Measurements from ENCODE around the gene SPRN. TPM values are rescaled to one million over a fixed set of nuclear protein-coding genes. Genes with fewer than 3 reads are reported as not detected.

Gene SPRN
- total and polyA plus RNA-seq, 2 experiments from 2014 or later, result 0.31 TPM

DNA sequence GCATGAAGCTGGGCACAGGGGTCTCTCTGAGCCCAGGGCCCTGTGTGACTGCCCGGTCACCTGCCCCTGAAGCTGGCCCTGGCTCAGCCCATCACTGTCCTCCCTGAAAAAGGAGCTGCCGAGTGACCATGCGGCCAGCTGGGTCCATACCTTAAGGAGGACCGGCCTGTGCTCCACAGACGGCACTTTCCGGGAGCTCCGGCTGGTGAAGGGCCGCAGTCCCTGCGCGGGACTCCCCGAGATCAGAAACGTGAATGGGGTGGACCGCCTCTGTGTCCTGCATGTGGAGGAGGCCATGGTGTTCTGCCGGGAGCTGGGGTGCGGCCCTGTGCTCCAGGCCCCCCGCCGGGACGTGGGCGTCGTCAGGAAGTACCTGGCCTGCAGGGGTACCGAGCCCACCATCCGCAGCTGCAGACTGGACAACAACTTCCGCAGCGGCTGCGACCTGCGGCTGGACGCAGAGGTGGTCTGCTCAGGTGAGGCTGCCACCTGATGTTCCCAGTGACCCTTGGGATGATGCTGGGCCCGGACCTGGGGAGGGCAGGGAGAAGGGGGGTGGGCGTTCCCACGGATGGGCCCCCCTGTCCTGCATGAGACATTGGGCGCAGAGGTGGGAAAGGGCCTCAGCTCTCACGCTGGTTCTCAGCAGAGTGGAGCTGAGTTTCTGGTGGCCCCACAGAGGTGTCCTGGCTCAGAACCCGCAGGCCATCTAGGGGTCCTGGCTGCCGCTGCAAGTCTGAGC is 32.8 kb upstream of the SPRN start (continued):
- TF ChIP-seq, protein P1, sequence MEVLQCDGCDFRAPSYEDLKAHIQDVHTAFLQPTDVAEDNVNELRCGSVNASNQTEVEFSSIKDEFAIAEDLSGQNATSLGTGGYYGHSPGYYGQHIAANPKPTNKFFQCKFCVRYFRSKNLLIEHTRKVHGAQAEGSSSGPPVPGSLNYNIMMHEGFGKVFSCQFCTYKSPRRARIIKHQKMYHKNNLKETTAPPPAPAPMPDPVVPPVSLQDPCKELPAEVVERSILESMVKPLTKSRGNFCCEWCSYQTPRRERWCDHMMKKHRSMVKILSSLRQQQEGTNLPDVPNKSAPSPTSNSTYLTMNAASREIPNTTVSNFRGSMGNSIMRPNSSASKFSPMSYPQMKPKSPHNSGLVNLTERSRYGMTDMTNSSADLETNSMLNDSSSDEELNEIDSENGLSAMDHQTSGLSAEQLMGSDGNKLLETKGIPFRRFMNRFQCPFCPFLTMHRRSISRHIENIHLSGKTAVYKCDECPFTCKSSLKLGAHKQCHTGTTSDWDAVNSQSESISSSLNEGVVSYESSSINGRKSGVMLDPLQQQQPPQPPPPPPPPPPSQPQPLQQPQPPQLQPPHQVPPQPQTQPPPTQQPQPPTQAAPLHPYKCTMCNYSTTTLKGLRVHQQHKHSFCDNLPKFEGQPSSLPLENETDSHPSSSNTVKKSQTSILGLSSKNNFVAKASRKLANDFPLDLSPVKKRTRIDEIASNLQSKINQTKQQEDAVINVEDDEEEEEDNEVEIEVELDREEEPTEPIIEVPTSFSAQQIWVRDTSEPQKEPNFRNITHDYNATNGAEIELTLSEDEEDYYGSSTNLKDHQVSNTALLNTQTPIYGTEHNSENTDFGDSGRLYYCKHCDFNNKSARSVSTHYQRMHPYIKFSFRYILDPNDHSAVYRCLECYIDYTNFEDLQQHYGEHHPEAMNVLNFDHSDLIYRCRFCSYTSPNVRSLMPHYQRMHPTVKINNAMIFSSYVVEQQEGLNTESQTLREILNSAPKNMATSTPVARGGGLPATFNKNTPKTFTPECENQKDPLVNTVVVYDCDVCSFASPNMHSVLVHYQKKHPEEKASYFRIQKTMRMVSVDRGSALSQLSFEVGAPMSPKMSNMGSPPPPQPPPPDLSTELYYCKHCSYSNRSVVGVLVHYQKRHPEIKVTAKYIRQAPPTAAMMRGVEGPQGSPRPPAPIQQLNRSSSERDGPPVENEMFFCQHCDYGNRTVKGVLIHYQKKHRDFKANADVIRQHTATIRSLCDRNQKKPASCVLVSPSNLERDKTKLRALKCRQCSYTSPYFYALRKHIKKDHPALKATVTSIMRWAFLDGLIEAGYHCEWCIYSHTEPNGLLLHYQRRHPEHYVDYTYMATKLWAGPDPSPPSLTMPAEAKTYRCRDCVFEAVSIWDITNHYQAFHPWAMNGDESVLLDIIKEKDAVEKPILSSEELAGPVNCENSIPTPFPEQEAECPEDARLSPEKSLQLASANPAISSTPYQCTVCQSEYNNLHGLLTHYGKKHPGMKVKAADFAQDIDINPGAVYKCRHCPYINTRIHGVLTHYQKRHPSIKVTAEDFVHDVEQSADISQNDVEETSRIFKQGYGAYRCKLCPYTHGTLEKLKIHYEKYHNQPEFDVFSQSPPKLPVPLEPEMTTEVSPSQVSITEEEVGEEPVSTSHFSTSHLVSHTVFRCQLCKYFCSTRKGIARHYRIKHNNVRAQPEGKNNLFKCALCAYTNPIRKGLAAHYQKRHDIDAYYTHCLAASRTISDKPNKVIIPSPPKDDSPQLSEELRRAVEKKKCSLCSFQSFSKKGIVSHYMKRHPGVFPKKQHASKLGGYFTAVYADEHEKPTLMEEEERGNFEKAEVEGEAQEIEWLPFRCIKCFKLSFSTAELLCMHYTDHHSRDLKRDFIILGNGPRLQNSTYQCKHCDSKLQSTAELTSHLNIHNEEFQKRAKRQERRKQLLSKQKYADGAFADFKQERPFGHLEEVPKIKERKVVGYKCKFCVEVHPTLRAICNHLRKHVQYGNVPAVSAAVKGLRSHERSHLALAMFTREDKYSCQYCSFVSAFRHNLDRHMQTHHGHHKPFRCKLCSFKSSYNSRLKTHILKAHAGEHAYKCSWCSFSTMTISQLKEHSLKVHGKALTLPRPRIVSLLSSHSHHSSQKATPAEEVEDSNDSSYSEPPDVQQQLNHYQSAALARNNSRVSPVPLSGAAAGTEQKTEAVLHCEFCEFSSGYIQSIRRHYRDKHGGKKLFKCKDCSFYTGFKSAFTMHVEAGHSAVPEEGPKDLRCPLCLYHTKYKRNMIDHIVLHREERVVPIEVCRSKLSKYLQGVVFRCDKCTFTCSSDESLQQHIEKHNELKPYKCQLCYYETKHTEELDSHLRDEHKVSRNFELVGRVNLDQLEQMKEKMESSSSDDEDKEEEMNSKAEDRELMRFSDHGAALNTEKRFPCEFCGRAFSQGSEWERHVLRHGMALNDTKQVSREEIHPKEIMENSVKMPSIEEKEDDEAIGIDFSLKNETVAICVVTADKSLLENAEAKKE (CRISPR knock-in tag; IDR thresholded peaks at IDR 0.05), result no peak
- TF ChIP-seq EZH2 (IDR thresholded peaks at IDR 0.05; ENCODE audit: low read depth, unreplicated experiment) (no peak), CTCF (conservative IDR thresholded peaks at IDR 0.05; ENCODE audit: low read depth in 2 of 2) (no peak), ZNF114 (CRISPR knock-in tag; IDR thresholded peaks at IDR 0.05) (no peak), ZNF331 (CRISPR knock-in tag; IDR thresholded peaks at IDR 0.05; ENCODE audit: low read depth) (no peak), JUNB (IDR thresholded peaks at IDR 0.05; ENCODE audit: unreplicated experiment) (no peak), STAT1 (IDR thresholded peaks at IDR 0.05; ENCODE audit: unreplicated experiment) (no peak)

Measured in GM23338 (cell line).